ENCODE results near the gene KIF17.

KIF17 gene

DNA sequence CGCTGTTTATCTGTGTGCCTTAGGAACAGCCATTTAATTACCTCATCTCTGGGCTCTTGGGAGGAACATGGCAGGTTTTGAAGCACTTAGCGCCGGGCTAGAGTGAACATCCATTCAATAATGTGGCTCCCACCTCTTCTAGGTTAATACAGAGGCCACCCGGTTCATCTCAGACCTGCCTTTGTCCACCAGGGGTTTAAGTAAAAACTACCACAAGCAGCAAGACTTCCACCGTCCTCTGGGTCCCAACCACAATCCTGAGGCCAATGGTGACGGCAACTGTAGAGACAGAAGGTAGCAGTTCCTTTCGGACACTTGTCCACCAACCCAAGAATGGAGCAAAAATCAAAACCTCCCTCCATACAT lies 55.7 kb downstream of the KIF17 start:
- no peak for DNase-seq (ENCODE audit: low read depth in 1 of 2, low spot score in 1 of 2)

DNA sequence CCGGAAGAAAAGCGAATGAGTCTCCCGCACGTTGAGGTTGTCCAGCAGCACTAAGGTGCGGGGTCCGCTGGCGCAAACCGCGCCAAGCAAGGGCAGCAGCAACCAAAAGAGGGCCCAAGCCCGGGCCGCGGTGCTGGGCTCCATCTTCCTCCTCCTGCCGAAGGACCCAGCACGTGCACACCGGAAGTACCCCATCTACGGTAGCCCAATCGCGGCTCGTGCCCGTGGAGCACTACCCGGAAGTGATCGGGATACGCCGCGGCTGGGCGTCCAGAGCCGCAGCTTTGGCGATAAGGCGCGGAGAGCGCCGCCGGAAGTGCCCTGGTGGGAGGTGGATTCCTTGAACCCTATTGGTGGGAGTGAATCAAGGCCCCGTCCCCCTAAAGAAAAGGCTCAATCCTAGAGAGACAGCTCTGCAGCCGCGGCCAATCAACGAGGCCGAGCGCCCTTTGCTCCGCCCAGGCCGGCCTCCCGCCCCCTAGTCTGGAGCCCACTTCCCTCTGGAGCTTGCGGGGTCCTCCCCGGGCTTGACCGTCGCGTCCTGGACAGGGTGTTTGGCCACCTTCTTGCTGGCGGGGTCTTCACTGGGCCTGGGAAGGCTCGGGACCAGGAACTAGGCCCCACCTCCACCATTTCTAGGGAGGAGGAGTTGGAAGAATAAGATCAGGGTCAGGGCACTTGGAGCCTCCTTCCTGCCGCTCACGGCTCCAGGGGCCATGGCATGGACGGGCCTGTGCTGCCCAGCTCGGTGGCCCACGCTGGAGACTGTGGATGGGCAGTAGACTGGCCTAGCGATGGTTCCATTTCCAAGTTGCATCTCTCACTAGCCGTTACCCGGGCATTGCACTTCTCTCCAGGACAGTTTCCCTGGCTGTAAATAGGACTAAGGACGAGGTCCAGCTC lies 56.3 kb downstream of the KIF17 start, which contains the start of gene DDOST:
Gene DDOST (minus strand): TSS at position 163 of the 903 bp plus-strand sequence. CDS start 19 bp downstream, at position 144.
- peak; percentile 87 to 94 for DNase-seq (ENCODE audit: low read depth in 1 of 2, low spot score in 1 of 2)

DNA sequence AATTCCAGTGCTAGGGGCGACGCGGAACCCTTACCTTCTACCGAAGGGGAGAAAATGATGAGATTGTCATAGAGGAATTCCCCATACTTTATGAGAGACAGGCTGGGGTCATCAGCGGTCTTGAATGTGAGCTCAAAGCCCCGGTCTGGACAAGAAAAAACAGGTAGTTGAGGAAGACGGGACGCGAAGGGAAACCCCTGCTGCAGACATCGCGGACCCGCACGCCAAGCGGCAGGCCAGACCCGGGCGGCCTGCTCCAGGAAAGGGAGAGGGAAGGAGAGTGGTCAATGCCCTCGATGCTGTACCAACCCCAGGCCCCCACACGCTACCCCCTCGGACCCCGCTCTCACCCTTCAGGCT lies 57.0 kb downstream of the KIF17 start:
- DNase-seq (ENCODE audit: low read depth in 1 of 2, low spot score in 1 of 2): no peak

DNA sequence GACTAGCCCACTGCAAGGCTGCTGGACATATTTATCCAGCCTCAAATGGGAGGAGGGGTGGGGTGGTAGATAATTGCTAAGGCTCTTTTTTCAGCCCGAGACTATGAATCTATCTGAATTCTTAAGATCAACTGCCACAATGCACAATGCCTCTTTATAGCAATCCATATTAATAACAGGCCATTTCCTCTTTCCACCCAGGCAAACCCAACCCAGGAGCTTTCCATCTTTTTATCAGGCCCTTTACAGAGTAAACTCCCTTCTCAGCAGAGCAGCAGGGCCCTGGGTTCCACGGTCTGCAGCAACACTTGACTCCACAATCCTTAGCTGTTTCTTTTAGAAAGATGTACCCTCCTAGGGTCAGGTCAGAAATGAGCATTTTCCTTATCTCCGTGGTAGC lies 57.4 kb downstream of the KIF17 start:
- no peak for DNase-seq (ENCODE audit: low read depth in 1 of 2, low spot score in 1 of 2)

DNA sequence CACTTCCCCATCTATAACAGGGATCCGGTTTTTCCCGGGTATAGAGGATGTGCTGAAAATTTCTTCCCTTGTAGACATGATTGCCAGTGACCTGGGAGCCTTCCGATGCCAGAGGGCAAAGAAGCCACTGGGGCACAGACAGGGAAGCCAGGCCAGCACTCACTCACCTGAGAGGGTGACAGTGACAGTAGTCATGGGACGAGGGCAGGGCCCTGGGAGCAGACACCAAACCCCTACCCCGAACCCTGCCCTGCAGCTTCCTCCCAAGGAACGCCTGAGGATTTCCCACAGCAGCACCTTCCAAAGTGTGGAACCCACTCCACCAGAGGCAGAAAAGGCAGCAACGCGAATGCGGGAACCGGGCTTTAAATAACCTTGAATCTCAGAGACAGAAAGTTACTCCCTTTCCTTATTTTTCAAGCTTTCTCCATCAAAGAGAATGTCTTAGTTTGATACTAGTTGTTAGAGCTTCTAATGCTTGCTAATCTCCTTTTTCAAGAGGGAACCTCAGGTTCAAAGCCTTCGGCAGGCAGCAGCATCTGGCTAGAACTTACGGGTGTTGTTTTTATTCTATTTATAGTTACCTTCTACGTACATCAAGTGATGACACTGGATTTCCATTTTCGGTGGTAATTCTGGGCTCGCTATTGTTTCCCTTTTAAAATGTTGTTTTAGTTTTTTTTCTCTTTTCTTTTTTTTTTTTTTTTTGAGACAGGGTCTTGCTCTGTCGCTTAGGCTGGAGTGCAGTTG lies 59.5 kb downstream of the KIF17 start:
- no peak for DNase-seq (ENCODE audit: low read depth in 1 of 2, low spot score in 1 of 2)

DNA sequence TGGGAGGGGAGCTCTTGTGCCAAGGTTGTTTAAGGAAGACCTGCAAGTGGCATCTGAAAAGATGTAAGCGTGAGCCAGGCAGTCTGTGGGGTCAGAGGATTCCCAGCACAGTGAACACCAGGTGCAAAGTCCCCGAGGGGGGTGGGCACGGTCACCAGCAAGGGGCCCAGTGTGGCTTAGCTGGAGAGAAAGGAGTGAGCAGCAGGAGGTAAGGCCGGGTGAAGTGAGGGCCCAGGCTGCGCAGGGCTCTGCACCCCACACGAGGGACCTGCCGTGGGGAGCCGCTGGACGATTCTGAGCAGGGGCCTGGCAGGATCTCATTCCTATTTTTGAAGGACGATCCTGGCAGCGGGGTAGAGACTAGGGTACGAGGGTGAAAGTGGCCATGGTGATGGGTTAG lies 60.8 kb downstream of the KIF17 start:
- no peak for DNase-seq (ENCODE audit: low read depth in 1 of 2, low spot score in 1 of 2)

DNA sequence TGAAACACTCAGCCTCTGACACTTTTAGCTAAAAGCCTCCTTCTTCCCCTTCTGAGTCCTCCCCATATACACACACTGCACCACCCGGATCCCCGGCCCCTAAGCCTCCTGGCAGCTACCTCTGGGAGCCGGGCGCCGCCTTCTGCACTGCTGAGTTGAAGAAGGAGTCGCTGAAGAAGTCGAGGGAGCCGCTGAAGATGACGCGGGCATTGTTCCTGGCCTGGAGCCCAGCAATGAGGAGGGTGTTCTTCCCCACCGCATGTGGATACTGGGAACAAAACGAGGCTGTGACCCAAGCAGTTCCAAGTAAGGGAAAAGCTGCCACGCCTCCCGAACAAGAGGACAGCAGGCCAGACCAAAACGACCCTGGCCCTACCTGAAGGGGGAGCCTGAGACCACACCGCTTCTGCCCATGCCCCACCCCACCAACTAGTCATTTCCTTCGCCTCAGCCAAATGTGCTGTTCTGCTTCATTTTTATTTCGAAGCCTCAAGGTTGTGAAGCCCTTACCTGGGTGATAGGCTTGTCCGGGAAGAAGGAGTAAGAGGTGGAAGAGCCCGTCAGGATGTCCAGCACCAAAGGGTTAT lies 63.6 kb downstream of the KIF17 start:
- DNase-seq (ENCODE audit: low read depth in 1 of 2, low spot score in 1 of 2): no peak

DNA sequence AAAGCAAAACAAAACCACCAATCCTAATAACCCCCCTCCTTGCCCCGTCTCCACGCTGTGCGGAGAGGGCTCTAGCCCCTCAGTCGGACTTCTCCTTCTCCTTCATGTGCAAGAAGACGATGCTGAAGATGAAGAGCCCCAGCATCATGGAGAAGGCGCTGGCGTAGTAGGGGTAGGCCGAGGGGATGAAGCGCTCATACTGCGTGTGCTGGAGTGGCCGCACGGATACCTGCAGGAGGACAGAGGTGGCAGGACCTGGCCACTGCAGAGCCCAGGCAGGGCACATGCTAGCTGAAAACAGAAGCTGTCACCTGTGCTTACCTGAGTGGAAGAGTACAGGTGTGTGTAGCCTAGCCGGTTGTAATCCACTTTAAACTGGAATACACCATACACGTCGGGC lies 65.5 kb downstream of the KIF17 start:
- no peak for DNase-seq (ENCODE audit: low read depth in 1 of 2, low spot score in 1 of 2)

DNA sequence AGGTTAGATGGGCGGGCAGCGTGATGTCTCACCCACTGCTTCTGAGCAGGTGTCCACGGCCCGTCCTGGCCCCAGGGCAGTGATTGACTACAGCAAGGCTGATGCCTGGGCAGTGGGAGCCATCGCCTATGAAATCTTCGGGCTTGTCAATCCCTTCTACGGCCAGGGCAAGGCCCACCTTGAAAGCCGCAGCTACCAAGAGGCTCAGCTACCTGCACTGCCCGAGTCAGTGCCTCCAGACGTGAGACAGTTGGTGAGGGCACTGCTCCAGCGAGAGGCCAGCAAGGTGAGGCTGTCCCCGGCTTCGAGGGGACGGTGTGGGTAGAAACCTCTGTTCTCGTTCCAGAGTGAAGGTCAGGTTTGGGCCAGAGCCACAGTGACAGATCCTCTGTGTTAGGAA lies 68.9 kb downstream of the KIF17 start:
- no peak for DNase-seq (ENCODE audit: low read depth in 1 of 2, low spot score in 1 of 2)

DNA sequence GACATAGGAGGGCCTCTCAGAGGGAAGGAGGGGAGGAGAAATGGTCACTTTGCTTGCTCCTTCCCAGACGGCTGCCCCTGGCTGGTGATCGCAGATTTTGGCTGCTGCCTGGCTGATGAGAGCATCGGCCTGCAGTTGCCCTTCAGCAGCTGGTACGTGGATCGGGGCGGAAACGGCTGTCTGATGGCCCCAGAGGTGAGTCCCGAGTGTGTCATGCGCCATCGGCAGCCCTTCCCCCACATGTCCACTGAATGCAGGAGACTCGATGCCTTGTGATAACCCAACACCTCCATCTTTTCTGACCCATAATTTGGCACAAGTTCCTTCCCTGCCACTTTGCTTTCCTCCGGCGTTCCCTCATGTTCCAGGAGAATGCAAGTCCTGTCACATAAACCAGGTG lies 69.4 kb downstream of the KIF17 start:
- DNase-seq (ENCODE audit: low read depth in 1 of 2, low spot score in 1 of 2): no peak

DNA sequence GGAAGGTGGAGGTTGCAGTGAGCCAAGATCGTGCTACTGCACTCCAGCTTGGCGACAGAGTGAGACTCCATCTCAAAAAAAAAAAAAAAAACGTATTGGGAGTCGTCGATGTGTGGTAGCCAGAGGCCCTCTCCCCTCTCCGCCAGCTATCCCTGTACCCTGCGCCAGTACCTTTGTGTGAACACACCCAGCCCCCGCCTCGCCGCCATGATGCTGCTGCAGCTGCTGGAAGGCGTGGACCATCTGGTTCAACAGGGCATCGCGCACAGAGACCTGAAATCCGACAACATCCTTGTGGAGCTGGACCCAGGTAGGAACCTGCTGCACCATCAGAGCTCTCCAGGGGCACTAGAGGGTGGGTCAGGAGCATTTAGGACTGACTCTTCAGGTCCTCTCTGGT lies 72.4 kb downstream of the KIF17 start:
- DNase-seq (ENCODE audit: low read depth in 1 of 2, low spot score in 1 of 2): no peak

DNA sequence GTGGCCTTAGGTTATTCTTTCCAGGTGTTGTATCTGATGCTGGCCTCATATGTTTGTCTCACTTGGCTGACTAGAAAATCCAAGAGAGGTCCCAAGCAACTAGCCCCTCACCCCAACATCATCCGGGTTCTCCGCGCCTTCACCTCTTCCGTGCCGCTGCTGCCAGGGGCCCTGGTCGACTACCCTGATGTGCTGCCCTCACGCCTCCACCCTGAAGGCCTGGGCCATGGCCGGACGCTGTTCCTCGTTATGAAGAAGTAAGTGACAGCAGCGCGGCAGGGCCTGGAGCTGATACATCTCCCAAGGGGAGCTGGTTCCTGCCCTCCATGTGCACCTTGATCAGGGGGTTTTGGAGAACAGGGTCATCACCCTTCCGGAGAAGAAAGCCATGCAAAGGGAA lies 73.4 kb downstream of the KIF17 start:
- DNase-seq (ENCODE audit: low read depth in 1 of 2, low spot score in 1 of 2): no peak

DNA sequence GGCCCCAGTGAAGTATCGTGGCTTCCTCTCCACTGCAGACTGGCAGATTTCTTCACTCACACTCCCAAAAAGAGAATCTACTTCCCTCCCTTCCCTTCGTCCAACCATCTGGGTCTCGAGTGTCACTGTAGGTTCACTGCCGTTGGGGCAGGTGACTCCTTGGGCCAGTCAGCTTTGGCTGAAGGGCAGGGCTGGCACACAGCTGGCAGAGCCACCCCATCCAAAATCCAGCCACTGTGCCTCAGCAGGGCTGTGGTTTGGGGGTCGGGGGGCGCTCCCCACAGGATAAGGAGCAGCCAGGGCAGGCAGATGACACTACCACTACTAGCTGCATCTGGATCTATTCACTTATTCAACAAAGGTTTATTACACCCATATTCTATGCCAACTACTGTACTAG lies 74.7 kb downstream of the KIF17 start:
- DNase-seq (ENCODE audit: low read depth in 1 of 2, low spot score in 1 of 2): no peak

DNA sequence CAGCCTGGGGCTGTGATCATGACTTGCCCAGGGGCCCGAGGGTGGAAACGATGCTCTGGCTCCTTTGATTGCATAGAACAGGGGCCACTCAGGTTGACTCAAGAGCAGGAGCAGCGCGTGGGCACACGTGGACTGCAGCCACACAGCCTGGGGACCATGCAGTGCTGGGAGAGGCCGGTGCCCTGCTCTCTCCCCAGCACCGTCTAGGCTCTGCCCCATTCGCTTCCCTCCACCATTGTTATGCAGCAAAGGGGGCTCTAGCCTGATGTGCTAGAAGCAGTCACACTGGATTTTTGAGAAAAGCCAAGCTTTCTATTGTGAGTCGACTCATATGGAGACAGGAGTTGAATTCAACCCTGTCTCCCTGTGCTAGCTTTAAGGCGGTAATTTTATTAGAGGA lies 75.8 kb downstream of the KIF17 start:
- no peak for DNase-seq (ENCODE audit: low read depth in 1 of 2, low spot score in 1 of 2)

DNA sequence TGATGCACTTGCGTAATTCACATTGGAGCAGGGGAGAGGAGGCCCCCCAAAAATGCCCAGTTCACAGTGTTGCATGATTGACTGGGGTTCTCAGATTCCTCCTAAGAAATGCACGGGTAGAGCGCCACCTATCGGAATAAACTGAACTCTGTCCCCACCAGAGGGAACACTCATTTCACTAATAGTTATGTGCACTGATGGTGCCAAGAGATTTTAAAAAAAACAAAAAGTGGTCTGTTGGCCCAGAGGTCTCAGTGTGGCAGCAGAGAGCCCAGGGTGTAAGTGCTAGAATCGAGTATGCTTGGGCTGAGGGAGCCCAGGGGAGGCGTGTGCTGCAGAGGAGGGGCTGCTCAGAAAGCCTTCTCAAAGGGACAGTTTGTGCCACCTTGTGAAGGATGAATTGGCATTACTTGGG lies 77.6 kb downstream of the KIF17 start:
- peak in 1 of 2 donors; percentile 21 for DNase-seq (ENCODE audit: low read depth in 1 of 2, low spot score in 1 of 2)

DNA sequence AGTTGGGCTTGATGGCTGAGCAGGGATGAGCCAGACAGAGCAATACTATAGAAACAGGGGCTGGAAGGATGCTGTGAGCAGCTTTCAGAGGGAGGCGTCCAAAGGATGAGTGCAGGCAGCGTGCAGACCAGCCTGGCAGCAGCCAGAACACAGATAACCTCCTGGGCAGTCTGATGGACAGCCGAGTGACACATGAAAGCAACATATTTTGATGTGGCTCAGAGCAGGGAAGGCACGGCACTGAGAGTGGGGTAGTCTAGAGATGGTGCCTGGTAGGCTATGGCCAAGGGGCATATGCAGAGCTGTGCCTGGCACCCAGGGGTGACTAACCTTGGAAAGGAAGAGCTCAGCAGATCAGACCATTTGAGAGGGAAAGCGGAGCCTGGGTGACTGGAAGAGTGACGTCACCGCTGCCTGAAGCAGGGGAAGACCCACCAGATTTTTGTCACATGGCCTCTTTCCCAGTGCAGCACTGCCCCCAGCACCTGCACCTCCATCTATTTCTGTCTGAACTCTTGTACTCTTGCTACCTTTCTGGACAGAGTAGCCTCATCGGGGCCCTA lies 80.9 kb downstream of the KIF17 start:
- DNase-seq (ENCODE audit: low read depth in 1 of 2, low spot score in 1 of 2): no peak

DNA sequence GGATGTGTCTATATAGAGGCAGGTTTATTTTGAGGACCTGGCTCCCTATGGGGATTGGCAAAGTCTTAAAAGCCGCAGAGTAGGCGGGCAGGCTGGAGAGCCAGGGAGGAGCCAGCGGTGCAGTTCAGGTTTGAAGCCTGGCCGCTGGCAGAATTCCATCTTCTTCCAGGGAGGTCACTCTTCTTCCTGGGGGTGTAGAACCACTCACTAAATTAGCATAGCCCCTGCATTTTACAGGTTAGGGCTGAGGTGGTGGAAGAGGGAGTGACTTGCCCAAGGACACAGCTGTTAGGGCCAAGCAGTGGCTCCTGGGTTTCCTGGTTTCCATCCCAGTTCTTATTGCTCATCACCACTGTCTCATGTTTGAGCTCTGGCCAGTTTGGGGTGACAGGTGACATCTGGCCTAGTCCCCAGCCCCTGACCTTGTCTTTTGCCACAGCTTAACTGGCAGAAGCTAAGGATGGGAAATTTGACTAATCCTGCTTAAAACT lies 83.2 kb downstream of the KIF17 start:
- DNase-seq (ENCODE audit: low read depth in 1 of 2, low spot score in 1 of 2): no peak

DNA sequence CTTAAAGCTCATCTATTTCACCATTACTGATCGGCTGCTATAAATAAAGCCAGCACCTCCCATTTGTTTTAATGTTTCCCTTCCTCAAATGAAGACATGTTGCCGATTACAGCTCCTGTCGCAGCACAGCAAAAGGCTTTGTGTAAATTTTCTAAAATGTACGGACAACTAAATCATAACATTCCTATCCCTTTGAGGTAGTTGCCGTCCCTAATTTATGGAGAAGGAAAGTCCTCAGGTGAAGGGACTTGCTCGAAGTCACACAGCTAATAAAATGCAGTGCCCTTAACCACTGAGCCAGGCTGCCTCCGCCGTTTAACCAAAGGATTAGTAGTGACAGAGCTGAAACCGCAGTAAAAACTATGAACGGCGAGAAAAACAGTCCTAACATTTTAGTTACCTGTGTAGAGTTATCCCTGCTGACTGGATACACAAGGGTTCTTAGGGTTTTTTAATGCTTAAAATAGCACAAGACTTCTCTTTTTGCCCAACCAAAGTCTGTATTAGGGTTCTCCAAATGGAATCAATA lies 83.7 kb downstream of the KIF17 start:
- DNase-seq (ENCODE audit: low read depth in 1 of 2, low spot score in 1 of 2): no peak

DNA sequence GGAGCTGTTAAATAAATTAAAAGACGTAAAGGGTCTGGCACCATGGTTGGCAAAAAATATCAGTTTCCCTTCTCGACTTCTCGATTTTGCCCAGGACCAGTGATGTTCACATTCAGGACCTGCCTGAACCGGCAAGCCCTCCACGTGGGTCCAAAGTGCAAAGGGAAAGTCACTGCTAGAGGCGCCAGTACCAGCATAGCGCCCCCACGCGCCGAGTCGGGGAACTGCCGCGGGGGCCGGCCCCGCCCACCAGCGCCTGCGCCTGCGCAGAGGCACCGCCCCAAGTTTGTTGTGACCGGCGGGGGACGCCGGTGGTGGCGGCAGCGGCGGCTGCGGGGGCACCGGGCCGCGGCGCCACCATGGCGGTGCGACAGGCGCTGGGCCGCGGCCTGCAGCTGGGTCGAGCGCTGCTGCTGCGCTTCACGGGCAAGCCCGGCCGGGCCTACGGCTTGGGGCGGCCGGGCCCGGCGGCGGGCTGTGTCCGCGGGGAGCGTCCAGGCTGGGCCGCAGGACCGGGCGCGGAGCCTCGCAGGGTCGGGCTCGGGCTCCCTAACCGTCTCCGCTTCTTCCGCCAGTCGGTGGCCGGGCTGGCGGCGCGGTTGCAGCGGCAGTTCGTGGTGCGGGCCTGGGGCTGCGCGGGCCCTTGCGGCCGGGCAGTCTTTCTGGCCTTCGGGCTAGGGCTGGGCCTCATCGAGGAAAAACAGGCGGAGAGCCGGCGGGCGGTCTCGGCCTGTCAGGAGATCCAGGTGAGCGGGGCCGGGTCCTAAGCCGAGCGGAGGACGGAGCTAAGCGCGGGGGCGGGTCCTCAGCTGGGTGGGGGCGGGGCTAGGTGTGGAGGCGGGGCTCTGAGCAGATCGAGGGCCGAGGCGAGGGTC lies 84.4 kb downstream of the KIF17 start, which contains the start of gene PINK1:
Gene PINK1 (plus strand): TSS at position 269 of the 875 bp plus-strand sequence. CDS start 91 bp downstream, at position 360.
- DNase-seq (ENCODE audit: low read depth in 1 of 2, low spot score in 1 of 2): peak; percentile 75 to 79

DNA sequence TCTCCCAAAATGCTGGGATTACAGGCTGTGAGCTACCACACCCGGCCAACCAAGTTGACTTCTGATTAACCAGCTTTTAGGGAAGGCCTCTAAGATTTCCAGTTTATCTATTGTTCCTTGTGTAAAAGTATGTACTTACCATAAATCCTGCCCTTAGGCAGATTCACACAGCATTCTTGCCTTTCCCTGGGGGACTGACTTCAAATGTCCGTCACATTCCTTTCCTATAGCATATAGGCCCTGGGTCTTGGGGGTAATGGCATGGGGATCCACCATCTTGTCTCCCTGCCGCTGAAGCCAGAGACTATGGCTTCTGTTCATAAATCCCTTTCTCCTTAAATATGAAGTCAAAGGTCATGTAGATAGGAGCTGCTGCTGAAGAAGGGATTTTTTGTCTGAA lies 85.4 kb downstream of the KIF17 start:
- DNase-seq (ENCODE audit: low read depth in 1 of 2, low spot score in 1 of 2): no peak
